ENCODE measurements around the gene PRAC1.
"Not testable (repeated sequence)": the region's sequence is repeated elsewhere in the genome, so short reads cannot be mapped to it uniquely, and the experiment has no call there.

Gene PRAC1

GRCh38 chr17:48717367-48718226 lies 4.7 kb downstream of the PRAC1 start:
- ATAC-seq (ENCODE audit: insufficient read depth, low read depth) (no peak), DNase-seq (no peak)
- TF ChIP-seq EZH2 (IDR thresholded peaks at IDR 0.05; ENCODE audit: borderline replicate concordance, low read depth, low read length, severe bottlenecking) (no peak), CTCF (IDR thresholded peaks at IDR 0.05; ENCODE audit: borderline replicate concordance, extremely low read depth, low read length, poor library complexity, severe bottlenecking) (no peak)
- no peaks in the 10 kb centered on the region for H3K4me1 ChIP-seq (ENCODE audit: insufficient read depth, low read length)
- no peak overlapping the region for H3K27ac ChIP-seq (ENCODE audit: low read length)
- H3K9ac ChIP-seq (ENCODE audit: low read depth, low read length), result no peak overlapping the region
- no peaks in the 10 kb centered on the region for H4K20me1 ChIP-seq (ENCODE audit: insufficient read depth, low read length)
- H3K79me2 ChIP-seq (ENCODE audit: insufficient read depth, low read length), result no peaks in the 10 kb centered on the region
- no peak overlapping the region for H3K4me2 ChIP-seq (ENCODE audit: insufficient read depth, low read length)
- no peak overlapping the region for H2AFZ ChIP-seq (ENCODE audit: low read depth, low read length)
- H3K4me3 ChIP-seq (ENCODE audit: low read depth in 1 of 2, low read length in 2 of 2), result no peak overlapping the region
- peaks cover 4% of the 10 kb centered on the region for H3K27me3 ChIP-seq (ENCODE audit: insufficient read depth, low read length, poor library complexity)
- no peaks in the 10 kb centered on the region for H3K9me3 ChIP-seq (ENCODE audit: insufficient read depth, low read length, severe bottlenecking)
- H3K36me3 ChIP-seq (ENCODE audit: insufficient read depth, low read length), result no peaks in the 10 kb centered on the region

- H3K9me3 ChIP-seq (ENCODE audit: insufficient read depth, low read length, severe bottlenecking); H3K36me3 ChIP-seq (ENCODE audit: insufficient read depth, low read length); H4K20me1 ChIP-seq (ENCODE audit: insufficient read depth, low read length); H3K9ac ChIP-seq (ENCODE audit: low read depth, low read length); H3K79me2 ChIP-seq (ENCODE audit: insufficient read depth, low read length); H3K27me3 ChIP-seq (ENCODE audit: insufficient read depth, low read length, poor library complexity); H3K27ac ChIP-seq (ENCODE audit: low read length); DNase-seq; H3K4me3 ChIP-seq (ENCODE audit: low read depth in 1 of 2, low read length in 2 of 2); ATAC-seq (ENCODE audit: insufficient read depth, low read depth); H3K4me1 ChIP-seq (ENCODE audit: insufficient read depth, low read length); H3K4me2 ChIP-seq (ENCODE audit: insufficient read depth, low read length); H2AFZ ChIP-seq (ENCODE audit: low read depth, low read length): not testable (repeated sequence)
Measured at GRCh38 chr17:48716549-48716948, 5.8 kb downstream of the PRAC1 start.

- TF ChIP-seq EZH2 (IDR thresholded peaks at IDR 0.05; ENCODE audit: borderline replicate concordance, low read depth, low read length, severe bottlenecking) (no peak), CTCF (IDR thresholded peaks at IDR 0.05; ENCODE audit: borderline replicate concordance, extremely low read depth, low read length, poor library complexity, severe bottlenecking) (no peak)
- H3K27ac ChIP-seq (ENCODE audit: low read length), result no peak overlapping the region
- no peaks in the 10 kb centered on the region for H3K27me3 ChIP-seq (ENCODE audit: insufficient read depth, low read length, poor library complexity)
- H3K4me3 ChIP-seq (ENCODE audit: low read depth in 1 of 2, low read length in 2 of 2), result no peak overlapping the region
- no peaks in the 10 kb centered on the region for H4K20me1 ChIP-seq (ENCODE audit: insufficient read depth, low read length)
- H2AFZ ChIP-seq (ENCODE audit: low read depth, low read length), result no peak overlapping the region
- H3K4me1 ChIP-seq (ENCODE audit: insufficient read depth, low read length), result no peaks in the 10 kb centered on the region
- no peaks in the 10 kb centered on the region for H3K36me3 ChIP-seq (ENCODE audit: insufficient read depth, low read length)
- DNase-seq (no peak), ATAC-seq (ENCODE audit: insufficient read depth, low read depth) (no peak)
- no peaks in the 10 kb centered on the region for H3K79me2 ChIP-seq (ENCODE audit: insufficient read depth, low read length)
- no peak overlapping the region for H3K4me2 ChIP-seq (ENCODE audit: insufficient read depth, low read length)
- H3K9me3 ChIP-seq (ENCODE audit: insufficient read depth, low read length, severe bottlenecking), result no peaks in the 10 kb centered on the region
- no peak overlapping the region for H3K9ac ChIP-seq (ENCODE audit: low read depth, low read length)
Measured at GRCh38 chr17:48715496-48716399, 6.6 kb downstream of the PRAC1 start.

GRCh38 chr17:48711128-48711527 lies 11.2 kb downstream of the PRAC1 start:
- no peaks in the 10 kb centered on the region for H3K79me2 ChIP-seq (ENCODE audit: insufficient read depth, low read length)
- H3K27me3 ChIP-seq (ENCODE audit: insufficient read depth, low read length, poor library complexity), result peaks cover 12% of the 10 kb centered on the region
- no peak overlapping the region for H2AFZ ChIP-seq (ENCODE audit: low read depth, low read length)
- no peaks in the 10 kb centered on the region for H3K9me3 ChIP-seq (ENCODE audit: insufficient read depth, low read length, severe bottlenecking)
- H3K4me1 ChIP-seq (ENCODE audit: insufficient read depth, low read length), result no peaks in the 10 kb centered on the region
- no peak for DNase-seq
- H3K36me3 ChIP-seq (ENCODE audit: insufficient read depth, low read length), result no peaks in the 10 kb centered on the region
- no peak overlapping the region for H3K27ac ChIP-seq (ENCODE audit: low read length)
- no peak overlapping the region for H3K9ac ChIP-seq (ENCODE audit: low read depth, low read length)
- no peak overlapping the region for H3K4me2 ChIP-seq (ENCODE audit: insufficient read depth, low read length)
- TF ChIP-seq EZH2 (IDR thresholded peaks at IDR 0.05; ENCODE audit: borderline replicate concordance, low read depth, low read length, severe bottlenecking) (no peak), CTCF (IDR thresholded peaks at IDR 0.05; ENCODE audit: borderline replicate concordance, extremely low read depth, low read length, poor library complexity, severe bottlenecking) (no peak)
- H3K4me3 ChIP-seq (ENCODE audit: low read depth in 1 of 2, low read length in 2 of 2), result no peak overlapping the region
- no peaks in the 10 kb centered on the region for H4K20me1 ChIP-seq (ENCODE audit: insufficient read depth, low read length)
- no peak for ATAC-seq (ENCODE audit: insufficient read depth, low read depth)
